Measurements from ENCODE around the gene MTHFD1L. TPM values are rescaled to one million over a fixed set of nuclear protein-coding genes. Genes with fewer than 3 reads are reported as not detected.
A peak's percentile ranks its signal among the peaks of the same experiment; 100 is the strongest.

The MTHFD1L gene
- total and polyA plus RNA-seq, 4 donors = 7.6 to 34.9 (median 11.0) TPM

- TF ChIP-seq CTCF (IDR thresholded peaks at IDR 0.05; ENCODE audit: control extremely low read depth, extremely low read depth) = no peak
- Histone ChIP-seq H3K4me1 (ENCODE audit: control insufficient read depth in 5 of 5, insufficient read depth in 5 of 5, low read length in 5 of 5) (peaks cover 0 to 76% (median 27%) of the 10 kb centered on the region in 5 donors), H3K27ac (ENCODE audit: low read depth in 1 of 2, low read length in 1 of 2) (peak overlapping the region; percentile 56 to 87), H3K36me3 (ENCODE audit: control insufficient read depth in 4 of 4, insufficient read depth in 4 of 4, low read length in 4 of 4) (no peaks in the 10 kb centered on the region), H3K9me3 (ENCODE audit: control insufficient read depth in 4 of 4, insufficient read depth in 3 of 4, low read length in 3 of 4) (no peaks in the 10 kb centered on the region), H3K4me3 (no peak overlapping the region), H3K27me3 (ENCODE audit: control insufficient read depth in 3 of 3, insufficient read depth in 3 of 3, low read length in 2 of 3) (no peaks in the 10 kb centered on the region), H3K9ac (ENCODE audit: insufficient read depth in 1 of 2, low read length in 2 of 2) (peak overlapping the region in 1 of 2 donors; percentile 68)
- 20 to 21% methylated on average over 8 of the region's 8 CpGs for WGBS, 2 donors
- ATAC-seq (ENCODE audit: insufficient read depth, low FRiP score) = peak; percentile 35
- peak; percentile 59 to 94 (median 93) for DNase-seq
These were observed 139.0 kb downstream of the MTHFD1L start for GRCh38 chr6:151004383-151005024.

GRCh38 chr6:151005164-151005563 lies 139.7 kb downstream of the MTHFD1L start:
- Histone ChIP-seq H3K36me3 (ENCODE audit: control insufficient read depth in 4 of 4, insufficient read depth in 4 of 4, low read length in 4 of 4) (no peaks in the 10 kb centered on the region), H3K27ac (ENCODE audit: low read depth in 1 of 2, low read length in 1 of 2) (no peak overlapping the region), H3K4me1 (ENCODE audit: control insufficient read depth in 5 of 5, insufficient read depth in 5 of 5, low read length in 5 of 5) (peaks cover 0 to 73% (median 27%) of the 10 kb centered on the region in 5 donors), H3K4me3 (no peak overlapping the region), H3K9me3 (ENCODE audit: control insufficient read depth in 4 of 4, insufficient read depth in 3 of 4, low read length in 3 of 4) (no peaks in the 10 kb centered on the region), H3K9ac (ENCODE audit: insufficient read depth in 1 of 2, low read length in 2 of 2) (peak overlapping the region in 1 of 2 donors; percentile 27), H3K27me3 (ENCODE audit: control insufficient read depth in 3 of 3, insufficient read depth in 3 of 3, low read length in 2 of 3) (no peaks in the 10 kb centered on the region)
- TF ChIP-seq CTCF (IDR thresholded peaks at IDR 0.05; ENCODE audit: control extremely low read depth, extremely low read depth) = no peak
- no peak for DNase-seq
- WGBS, 2 donors = 71 to 83% methylated on average over 6 of the region's 6 CpGs
- ATAC-seq (ENCODE audit: insufficient read depth, low FRiP score) = no peak

- Histone ChIP-seq H3K4me3 (no peak overlapping the region), H3K36me3 (ENCODE audit: control insufficient read depth in 4 of 4, insufficient read depth in 4 of 4, low read length in 4 of 4) (no peaks in the 10 kb centered on the region), H3K4me1 (ENCODE audit: control insufficient read depth in 5 of 5, insufficient read depth in 5 of 5, low read length in 5 of 5) (peaks cover 0 to 67% (median 26%) of the 10 kb centered on the region in 5 donors), H3K27me3 (ENCODE audit: control insufficient read depth in 3 of 3, insufficient read depth in 3 of 3, low read length in 2 of 3) (no peaks in the 10 kb centered on the region), H3K9ac (ENCODE audit: insufficient read depth in 1 of 2, low read length in 2 of 2) (no peak overlapping the region), H3K9me3 (ENCODE audit: control insufficient read depth in 4 of 4, insufficient read depth in 3 of 4, low read length in 3 of 4) (no peaks in the 10 kb centered on the region), H3K27ac (ENCODE audit: low read depth in 1 of 2, low read length in 1 of 2) (no peak overlapping the region)
- DNase-seq = no peak
- no peak for ATAC-seq (ENCODE audit: insufficient read depth, low FRiP score)
- 56 to 77% methylated on average over 13 of the region's 13 CpGs for WGBS, 2 donors
- no peak for TF ChIP-seq CTCF (IDR thresholded peaks at IDR 0.05; ENCODE audit: control extremely low read depth, extremely low read depth)
These were observed 140.6 kb downstream of the MTHFD1L start for GRCh38 chr6:151005896-151006632.
